Islet of Langerhans (tissue), 1 donor: ENCODE data around the gene GNB1.

ENCODE experiments used
- FAIRE-seq: peaks from one replicate; lab custom pipeline; 2011; peaks lifted over from hg19 to GRCh38; lab: Jason Lieb, UNC

Gene GNB1

GRCh38 chr1:1825217-1825616 is 65.7 kb downstream of the GNB1 start:
- no peak for FAIRE-seq

GRCh38 chr1:1819762-1820161 is 71.1 kb downstream of the GNB1 start:
- no peak for FAIRE-seq

GRCh38 chr1:1817221-1817620 is 73.7 kb downstream of the GNB1 start:
- no peak for FAIRE-seq

DNA sequence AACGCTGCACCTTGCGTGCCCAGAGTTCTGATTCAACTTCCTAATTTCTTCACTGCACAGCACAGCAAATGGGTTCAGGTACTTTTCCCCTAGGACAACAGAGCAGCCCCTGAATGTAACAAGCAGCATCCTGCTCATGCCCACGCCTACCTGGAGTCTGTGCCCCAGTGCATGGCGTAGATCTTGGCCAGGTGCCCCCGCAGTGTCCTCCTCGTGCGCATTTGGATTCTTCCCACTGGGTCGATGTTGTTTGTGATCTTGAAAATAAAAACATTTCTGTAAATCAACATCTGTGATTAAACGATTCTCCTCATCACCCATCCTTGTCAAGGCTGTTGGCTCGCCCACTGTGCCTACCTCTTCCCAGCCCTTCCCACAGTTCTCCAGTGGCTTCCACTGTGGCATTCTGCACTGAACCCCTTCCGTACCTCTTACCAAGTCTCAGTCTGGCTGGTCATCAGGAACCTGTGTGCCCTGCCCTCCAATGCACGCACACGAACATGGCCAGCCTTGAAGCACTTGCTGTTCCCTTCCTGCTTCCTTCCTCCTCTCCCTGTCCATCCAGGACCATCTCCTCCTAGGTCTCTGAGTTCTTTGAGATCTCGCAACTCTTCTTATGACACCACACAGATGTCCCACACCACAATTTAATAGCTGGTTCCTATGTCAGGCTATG is 75.1 kb downstream of the GNB1 start:
- FAIRE-seq: no peak

- FAIRE-seq: no peak
These were observed 81.4 kb downstream of the GNB1 start for GRCh38 chr1:1809489-1809888.

- FAIRE-seq: no peak
These were observed 82.7 kb downstream of the GNB1 start for GRCh38 chr1:1808206-1808605.

DNA sequence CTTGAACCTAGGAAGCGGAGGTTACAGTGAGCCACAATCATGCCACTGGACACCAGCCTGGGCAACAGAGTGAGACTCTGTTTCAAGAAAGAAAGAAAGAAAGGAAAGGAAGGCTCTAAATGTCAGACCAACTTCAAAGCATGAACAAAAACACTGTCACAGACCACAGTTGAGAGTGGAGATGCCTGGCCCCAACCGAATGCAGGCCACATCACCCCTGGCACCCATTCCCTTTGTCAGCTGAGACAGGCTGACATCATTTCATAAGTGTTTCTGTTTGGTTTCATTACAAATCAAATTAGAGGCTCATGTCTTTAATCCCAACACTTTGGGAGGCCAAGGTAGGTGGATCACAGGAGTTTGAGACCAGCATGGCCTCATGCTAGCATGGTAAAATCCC is 84.0 kb downstream of the GNB1 start:
- no peak for FAIRE-seq

DNA sequence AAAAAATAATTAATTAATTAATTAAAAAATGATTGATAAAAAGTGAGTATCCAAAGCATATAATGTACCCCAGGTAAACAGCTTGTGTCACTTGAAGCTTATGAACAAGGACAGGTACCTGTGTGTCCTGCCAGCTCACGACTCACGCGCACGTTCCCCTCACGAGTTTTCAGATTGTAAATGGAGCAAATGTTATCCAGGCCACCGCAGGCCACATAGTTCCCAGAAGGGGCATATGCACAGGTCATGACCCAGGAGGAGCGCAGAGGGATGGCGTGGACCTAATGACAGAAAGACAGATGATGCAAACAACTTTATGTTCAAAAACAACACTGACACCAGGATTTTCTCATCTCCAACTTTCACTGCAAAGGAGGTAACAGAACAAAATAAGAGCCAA is 86.6 kb downstream of the GNB1 start:
- no peak for FAIRE-seq

DNA sequence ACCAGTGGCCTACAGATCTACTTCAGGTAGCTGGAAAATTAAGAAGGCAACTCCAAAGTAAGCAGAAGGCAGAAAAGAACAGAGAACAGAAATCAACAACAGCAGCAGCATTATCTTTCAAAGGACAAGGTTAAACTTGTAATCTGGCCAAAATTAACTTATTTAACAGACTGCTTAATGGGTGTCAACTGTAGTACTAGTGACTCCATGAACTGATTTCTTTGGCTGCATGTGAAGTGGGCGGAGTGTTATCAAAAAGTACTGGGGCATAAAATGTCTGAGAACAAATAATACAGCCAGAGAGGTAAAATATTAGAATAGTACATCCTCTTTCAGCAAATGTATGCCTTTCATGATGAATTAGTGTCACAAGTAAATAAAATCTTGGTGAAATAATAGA is 88.0 kb downstream of the GNB1 start:
- no peak for FAIRE-seq

DNA sequence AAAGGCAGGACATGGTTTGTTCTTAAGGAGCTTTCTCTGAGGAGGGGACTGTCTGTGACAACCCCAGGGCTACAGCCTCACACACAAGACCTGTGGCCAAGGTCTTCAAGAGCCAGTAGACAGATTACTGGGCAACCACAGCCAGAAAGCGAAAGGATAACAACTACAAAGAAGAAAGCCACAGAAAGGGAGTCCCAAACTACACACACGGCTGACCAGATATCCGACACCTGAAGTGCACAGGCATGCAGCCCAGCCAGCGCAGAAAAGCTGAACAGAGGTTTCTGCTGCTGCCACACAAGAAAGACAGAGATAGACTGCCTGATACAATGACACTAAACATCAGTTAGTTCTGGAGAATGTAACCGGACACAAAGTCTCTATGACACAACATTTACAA is 91.2 kb downstream of the GNB1 start:
- no peak for FAIRE-seq

GRCh38 chr1:1797731-1798341 is 93.1 kb downstream of the GNB1 start:
- FAIRE-seq: no peak

GRCh38 chr1:1796466-1796865 is 94.4 kb downstream of the GNB1 start:
- FAIRE-seq: no peak

DNA sequence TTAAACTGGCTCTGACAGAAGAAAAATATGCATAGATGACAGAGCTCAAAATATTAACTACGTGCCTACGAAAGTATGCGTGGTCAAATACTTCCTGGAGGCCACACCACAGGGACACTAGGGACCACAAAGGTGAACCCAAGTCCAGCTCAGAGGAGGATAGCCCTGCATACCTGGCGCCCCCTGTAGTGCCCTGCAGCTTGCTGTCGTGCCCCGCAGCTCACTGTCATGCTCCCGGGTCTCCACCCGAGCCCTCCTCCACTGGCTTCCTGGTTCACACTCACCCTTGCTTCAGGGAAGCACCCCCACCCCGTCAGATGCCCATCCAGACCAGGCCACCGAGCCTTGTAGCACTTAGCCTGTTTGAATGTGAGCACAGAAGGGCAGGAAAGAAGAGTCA is 95.9 kb downstream of the GNB1 start:
- no peak for FAIRE-seq

- no peak for FAIRE-seq
These were observed 97.2 kb downstream of the GNB1 start for GRCh38 chr1:1793481-1794244.

DNA sequence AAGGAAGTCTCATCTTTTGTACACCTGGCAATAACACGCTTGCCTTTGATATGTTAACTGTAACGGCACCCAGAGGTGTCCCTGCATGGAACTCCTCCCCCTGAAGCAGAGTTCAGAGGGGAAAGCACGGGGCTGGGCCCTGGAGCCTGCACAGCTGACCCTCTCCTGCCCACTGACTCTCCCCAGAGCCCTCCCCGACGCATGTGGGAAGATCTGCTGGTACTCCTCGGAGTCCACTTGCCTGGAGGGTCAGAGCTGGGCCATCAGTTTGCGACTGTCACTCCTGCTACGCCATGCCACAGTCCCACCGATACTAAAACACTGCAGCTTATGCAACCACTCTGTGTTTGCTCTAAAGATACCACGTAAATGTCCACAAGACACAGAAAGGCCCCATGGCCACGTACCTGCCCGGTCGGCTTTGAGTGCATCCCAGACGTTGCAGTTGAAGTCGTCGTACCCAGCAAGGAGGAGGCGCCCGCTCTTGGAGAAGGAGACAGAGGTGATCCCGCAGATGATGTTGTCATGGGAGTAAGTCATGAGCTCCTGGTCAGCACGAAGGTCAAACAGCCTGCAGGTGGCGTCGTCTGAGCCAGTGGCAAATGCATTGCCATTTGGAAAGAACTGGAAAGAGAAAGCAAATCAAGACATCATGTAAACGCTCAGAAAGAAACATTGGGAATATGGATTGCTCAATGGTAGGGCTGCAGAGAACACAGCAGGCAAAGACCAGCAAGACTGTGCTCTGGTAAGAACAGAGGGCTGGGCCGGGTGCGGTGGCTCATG is 102.0 kb downstream of the GNB1 start:
- no peak for FAIRE-seq

DNA sequence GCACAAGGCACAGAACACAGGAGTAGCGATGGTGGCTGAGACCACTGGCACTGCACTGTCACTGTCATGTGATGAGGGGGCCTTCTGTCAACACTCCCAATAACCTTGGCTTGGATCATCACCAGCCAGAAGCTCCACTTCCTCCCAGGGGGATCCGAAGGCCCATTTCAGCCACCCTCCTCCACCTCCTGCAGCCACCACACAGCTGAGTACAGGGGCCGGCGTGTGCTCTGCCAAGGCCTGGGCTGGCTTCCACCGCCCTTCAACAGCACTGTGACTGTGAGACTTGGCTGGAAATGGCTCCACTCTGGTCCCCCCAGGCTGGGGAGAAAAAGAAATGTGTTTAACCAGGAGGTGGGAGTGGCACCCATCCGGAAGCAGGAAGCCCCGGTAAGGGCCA is 102.8 kb downstream of the GNB1 start:
- FAIRE-seq: no peak

DNA sequence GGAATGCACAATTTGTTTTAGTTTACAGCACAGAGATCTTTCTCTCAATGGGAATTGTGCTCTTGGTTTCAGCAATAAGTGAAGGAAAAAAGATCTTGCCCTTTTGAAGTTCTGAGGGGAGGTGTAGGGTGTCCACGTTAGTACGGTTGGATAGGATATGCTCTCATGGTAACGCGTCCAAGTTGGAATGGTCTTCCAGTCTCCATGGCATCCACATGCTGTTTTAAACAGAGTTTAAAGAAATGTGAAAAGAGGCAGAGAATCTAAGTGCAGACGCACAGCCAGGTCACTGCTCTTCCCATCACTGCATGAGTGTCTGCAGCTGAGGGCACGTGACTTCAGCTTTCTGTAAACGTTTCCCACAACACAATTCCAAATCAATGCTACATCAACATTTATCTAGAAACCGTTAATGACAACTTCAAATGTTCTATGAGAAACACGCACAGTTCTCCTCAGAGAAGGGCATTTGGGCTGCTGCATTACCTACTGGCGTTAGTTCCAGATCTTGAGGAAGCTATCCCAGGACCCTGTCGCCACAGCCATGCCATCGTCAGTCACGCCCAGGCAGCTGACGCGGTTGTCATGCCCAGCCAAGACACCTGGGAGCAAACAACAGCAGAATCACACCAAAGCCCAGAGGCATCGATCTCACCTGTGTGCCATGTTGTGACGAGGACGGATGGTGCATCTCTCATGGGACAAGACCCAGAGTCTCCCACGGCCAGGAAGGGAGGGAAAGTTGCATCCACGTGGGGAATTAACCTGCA is 103.9 kb downstream of the GNB1 start:
- FAIRE-seq: no peak

DNA sequence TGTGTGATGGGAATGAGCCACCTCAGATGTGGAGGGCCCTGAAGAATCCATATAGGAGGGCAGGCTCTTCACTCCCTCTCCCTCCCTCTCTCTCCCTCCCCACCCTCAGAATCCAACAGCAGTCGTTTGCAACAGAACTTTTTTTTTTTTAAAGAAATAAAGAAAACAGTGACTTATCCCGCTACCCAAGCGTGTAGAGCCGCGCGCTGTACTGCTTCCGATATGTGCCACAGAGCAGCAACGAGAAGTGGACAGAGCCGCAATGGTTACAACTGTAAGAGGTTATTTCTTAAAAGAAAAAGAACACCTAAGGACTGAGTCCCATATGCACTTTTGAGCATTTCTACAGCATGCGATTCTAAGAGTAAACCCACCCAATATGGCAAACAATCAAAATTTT is 105.2 kb downstream of the GNB1 start:
- no peak for FAIRE-seq

- no peak for FAIRE-seq
These were observed 106.0 kb downstream of the GNB1 start for GRCh38 chr1:1784933-1785332.

DNA sequence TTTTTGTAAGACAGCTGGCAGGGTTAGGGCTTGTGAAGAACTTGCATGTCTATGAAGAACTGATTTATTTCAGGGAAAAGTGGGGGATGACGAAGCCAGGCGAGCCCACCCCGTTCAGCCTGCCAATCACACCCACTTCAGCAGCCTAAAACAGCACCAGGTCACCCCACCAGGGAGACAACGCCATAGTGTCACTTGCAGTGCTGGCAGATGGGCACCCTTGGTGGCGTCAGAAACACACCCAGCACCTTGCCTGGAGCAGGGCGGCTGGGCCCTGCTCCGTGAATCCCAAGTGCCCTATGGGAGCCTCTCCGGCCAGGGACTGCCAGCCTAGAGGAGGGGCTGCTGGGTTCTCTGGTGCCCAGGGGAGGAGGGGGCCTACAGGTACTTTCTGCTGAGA is 107.6 kb downstream of the GNB1 start:
- FAIRE-seq: no peak

DNA sequence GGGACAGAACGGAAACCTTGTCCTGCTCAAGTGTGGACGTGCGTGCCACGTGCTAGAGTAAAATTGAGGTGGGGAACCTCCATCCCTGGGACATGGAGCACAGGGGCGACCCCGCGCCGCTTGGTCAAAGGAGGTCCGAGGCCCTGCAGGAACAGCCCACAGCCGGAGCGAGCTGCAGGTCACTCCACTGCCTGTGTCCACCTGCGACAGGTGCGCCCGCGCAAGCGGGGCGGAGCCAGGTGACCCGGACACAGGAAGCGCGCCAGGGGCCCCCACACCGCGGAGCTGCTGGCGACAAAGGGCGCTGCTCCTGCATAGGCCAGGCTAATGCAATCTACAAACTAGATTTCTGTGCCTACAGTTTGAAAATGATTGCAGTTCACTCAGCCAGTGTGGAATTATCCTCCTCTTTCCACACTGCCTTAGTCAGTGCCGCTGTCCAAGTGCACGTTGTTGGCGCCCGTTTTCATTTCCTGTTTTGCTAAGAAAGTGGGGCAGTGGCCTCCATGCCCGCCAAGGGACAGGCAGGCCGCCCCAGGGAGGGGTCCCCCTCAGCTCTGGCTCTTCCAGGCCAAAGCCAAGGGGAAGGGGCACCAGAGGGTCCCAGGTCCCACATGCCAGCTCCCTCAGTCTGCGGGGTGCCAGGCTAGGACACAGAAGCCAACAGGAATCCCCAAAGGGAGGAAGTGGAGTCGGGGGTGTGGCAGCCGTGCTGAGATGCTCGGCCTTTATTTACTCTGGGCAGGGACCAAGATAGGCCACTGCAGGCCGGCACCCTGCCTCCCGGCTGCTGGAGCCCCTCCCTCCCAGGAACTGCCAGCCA is 108.3 kb downstream of the GNB1 start:
- FAIRE-seq: no peak
